GM10248 (cell line): ENCODE measurements around the gene NELL2.

ENCODE experiments used
- CTCF ChIA-PET: fragments of 300-600 bp; sonication (Branson Sonifier 250); formaldehyde crosslinking; extraction: SDS; loops from one replicate; lab custom pipeline; 2021; ENCODE audit warnings: antibody characterized with exemption; lab: Yijun Ruan, JAX
- POLR2A ChIA-PET: fragments of 350-650 bp; sonication (Branson Sonifier 250); formaldehyde crosslinking; extraction: SDS; loops from one replicate; lab custom pipeline; 2020; ENCODE audit warnings: antibody characterized with exemption; lab: Yijun Ruan, JAX
- DNase-seq: peaks from one replicate; pipeline ENCODE4 v3.0.0; 2012; ENCODE audit errors: extremely low spot score
- TF ChIP-seq, protein P1 (sequence below): IDR thresholded peaks from 2 replicates; pipeline ENCODE4 v1.5.1; 2012; ENCODE audit warnings: mild to moderate bottlenecking, low read depth; ENCODE audit errors: extremely low read depth, missing control alignments, control extremely low read depth

The NELL2 gene

DNA sequence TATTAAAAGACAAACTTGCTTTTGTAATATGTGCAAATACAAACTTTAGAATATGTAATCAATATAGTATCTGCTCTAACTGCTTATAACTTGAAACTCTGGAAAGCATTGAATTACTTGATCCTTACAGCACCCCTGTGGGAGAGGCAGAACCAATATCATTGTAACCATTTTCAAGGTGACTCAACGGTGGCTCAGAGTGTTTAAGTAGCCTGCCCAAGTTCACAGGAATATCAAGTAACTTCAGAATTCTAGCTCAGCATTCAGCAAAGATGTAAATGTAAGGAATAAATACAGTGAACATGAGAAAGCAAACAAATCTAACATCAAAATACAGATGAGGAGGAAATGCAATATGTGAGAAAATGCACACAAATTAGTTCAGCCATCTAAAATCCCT is 264.6 kb downstream of the NELL2 start:
- CTCF ChIA-PET = no interaction called here
- TF ChIP-seq, protein P1, sequence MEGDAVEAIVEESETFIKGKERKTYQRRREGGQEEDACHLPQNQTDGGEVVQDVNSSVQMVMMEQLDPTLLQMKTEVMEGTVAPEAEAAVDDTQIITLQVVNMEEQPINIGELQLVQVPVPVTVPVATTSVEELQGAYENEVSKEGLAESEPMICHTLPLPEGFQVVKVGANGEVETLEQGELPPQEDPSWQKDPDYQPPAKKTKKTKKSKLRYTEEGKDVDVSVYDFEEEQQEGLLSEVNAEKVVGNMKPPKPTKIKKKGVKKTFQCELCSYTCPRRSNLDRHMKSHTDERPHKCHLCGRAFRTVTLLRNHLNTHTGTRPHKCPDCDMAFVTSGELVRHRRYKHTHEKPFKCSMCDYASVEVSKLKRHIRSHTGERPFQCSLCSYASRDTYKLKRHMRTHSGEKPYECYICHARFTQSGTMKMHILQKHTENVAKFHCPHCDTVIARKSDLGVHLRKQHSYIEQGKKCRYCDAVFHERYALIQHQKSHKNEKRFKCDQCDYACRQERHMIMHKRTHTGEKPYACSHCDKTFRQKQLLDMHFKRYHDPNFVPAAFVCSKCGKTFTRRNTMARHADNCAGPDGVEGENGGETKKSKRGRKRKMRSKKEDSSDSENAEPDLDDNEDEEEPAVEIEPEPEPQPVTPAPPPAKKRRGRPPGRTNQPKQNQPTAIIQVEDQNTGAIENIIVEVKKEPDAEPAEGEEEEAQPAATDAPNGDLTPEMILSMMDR = no peak
- no peak for DNase-seq
- POLR2A ChIA-PET = no interaction called here

DNA sequence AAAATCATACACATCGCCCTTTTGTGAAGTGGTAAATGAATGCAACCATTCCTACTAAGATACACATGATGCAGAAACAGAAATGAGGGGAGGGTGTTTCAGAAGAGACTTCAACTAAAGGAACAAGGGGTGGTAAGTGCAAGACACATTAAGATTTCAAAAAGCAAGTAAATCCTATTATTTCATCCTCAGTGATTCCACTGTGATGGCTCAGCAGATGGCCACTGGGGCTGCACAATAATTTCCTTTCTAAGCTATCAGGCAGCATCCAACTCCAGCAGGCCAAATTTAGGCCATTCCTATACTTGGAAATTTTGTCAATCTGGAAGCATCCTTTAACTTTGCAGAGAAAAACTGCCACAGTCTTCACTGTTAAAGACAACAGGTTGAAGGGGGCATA is 272.4 kb downstream of the NELL2 start:
- TF ChIP-seq, protein P1 = no peak
- DNase-seq = no peak
- ChIA-PET POLR2A (no interaction called here), CTCF (no interaction called here)

DNA sequence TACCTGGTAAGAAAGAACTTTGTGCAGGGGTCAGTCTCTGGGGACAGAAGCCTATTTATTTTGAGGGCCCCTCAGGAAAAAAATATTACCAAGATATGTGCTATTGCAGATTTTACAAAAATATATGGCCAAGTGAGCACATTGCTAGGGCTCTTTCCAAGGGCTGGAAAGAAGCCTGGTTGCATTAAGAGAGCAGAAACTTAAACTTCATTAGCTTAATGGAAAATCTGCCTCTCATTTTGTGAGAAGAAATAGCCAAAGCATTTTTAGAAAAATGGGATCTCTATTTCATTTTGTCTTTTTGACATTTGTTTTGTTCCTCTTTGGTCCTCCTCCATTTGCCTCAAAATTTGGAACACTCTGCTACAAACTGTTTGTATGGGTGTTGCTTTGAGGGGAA is 283.5 kb downstream of the NELL2 start:
- no peak for DNase-seq
- CTCF ChIA-PET = interaction anchor here (1.3 kb wide), 1 partner anchor 82 kb away, joined by 3 read pairs; no protein-coding TSS in a partner anchor
- POLR2A ChIA-PET = no interaction called here
- TF ChIP-seq, protein P1 = no peak

DNA sequence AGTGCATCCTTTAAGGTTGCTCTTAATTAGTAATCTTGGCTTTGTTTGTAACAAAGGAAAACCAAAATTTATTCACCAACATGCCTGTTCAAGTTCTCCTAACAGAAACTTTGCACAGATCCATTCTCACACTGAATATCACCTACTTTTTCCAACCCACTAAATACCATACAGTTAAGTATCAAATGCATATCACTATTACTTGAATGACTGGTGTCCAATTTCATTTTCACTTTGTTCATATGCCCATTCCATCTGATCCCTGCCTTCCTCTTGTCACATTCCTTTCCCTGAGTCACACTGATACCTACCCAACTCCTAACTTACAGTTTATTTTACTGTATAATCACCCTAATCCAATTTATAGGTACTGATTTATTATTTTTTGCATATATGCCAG is 286.4 kb downstream of the NELL2 start:
- POLR2A ChIA-PET = no interaction called here
- CTCF ChIA-PET = no interaction called here
- TF ChIP-seq, protein P1 = no peak
- no peak for DNase-seq

DNA sequence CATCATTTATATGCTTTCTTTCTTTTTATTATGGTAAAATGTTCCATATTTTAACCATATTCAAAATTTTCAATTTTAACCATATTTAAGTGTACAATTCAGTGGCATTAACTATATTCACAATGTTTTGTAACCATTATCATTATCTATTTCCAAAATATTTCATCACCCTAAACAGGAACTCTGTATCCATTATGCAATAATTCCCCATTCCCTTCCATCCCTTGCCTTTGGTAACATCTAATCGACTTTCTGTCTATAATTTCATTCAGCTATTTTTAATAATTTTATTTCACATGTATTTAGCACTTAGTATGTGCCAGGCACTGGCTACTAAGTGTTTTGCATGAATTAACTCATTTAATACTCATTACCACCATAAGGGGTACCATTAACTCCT is 287.5 kb downstream of the NELL2 start:
- no peak for DNase-seq
- POLR2A ChIA-PET = no interaction called here
- CTCF ChIA-PET = interaction anchor here (1.4 kb wide), 1 partner anchor 16 kb away, joined by 3 read pairs; no protein-coding TSS in a partner anchor
- TF ChIP-seq, protein P1 = no peak

DNA sequence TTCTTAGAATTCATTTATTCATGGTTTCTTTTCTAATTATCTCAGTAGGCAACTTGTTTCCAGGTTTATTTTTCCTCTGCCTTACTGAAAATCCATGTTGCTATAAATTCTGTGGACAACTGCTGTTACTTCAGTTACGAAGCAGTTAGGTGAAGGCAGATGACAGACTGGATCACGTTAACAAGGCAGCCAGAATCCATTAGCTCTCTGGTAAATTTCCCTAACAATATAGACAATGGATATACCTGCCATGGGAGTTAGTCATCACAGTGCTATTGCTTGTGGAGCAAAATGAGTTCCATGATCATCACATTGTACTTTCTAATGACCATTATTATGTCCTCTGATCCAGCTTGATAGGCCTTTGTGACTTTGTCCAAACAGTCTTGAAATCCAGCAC is 291.5 kb downstream of the NELL2 start:
- TF ChIP-seq, protein P1 = no peak
- no peak for DNase-seq
- POLR2A ChIA-PET = no interaction called here
- CTCF ChIA-PET = interaction anchor here (1.3 kb wide), 1 partner anchor 35 kb away, joined by 3 read pairs; no protein-coding TSS in a partner anchor
